Peyer's patch (tissue), 4 donors: Measurements from ENCODE around the gene AHSP. TPM values are rescaled to one million over a fixed set of nuclear protein-coding genes. Genes with fewer than 3 reads are reported as not detected.

ENCODE experiments used
- DNase-seq, 3 donors: peaks; one replicate each; pipeline ENCODE4 v3.0.0-alpha.2; 2017 to 2019
- H3K27ac ChIP-seq, 4 donors: fragments of 200-600 bp; sonication (generic); one replicate each; pipeline ENCODE4 v1.5.1; 2016 to 2019
- H3K27me3 ChIP-seq, 2 donors: fragments of 200-600 bp; sonication (generic); one replicate each; pipeline ENCODE4 v1.5.1; 2019
- H3K36me3 ChIP-seq, 3 donors: fragments of 200-600 bp; sonication (generic); one replicate each; pipeline ENCODE4 v1.5.1; 2016 to 2019
- H3K4me1 ChIP-seq, 4 donors: fragments of 200-600 bp; sonication (generic); one replicate each; pipeline ENCODE4 v1.5.1; 2016 to 2019
- H3K4me3 ChIP-seq, 4 donors: fragments of 200-600 bp; sonication (generic); 1 replicate in 3 of 4; 2 replicates in 1 of 4; pipeline ENCODE4 v1.5.1; 2016 to 2019; ENCODE audit warnings: mild to moderate bottlenecking in 1 of 4
- H3K9me3 ChIP-seq, 4 donors: fragments of 200-600 bp; sonication (generic); one replicate each; pipeline ENCODE4 v1.5.1; 2016 to 2019; ENCODE audit warnings: mild to moderate bottlenecking in 1 of 4
- POLR2A ChIP-seq, 2 donors: fragments of 450-650 bp; IDR thresholded peaks; one replicate each; pipeline ENCODE4 v1.5.1; 2017; ENCODE audit warnings: antibody characterized with exemption in 2 of 2, mild to moderate bottlenecking in 2 of 2, moderate library complexity in 2 of 2
- total RNA-seq, 4 donors: library from RNA; depleted of rRNA; stranded (reverse); fragments of >200 nt; gene quantifications; one replicate each; pipeline ENCODE4 v1.1.0, GENCODE V29; 2016
- TF ChIP-seq, protein P1 (sequence below), 6 experiments: fragments of 450-650 bp in 4 of 6; fragments of 200-600 bp in 2 of 6; sonication (generic) in 1 of 6; IDR thresholded peaks; one replicate each; pipeline ENCODE4 v1.5.1; 2017 to 2019; ENCODE audit warnings: antibody characterized with exemption in 6 of 6, mild to moderate bottlenecking in 3 of 6, moderate library complexity in 1 of 6

AHSP gene
- total RNA-seq, 4 donors from 2014 or later: not detected

DNA sequence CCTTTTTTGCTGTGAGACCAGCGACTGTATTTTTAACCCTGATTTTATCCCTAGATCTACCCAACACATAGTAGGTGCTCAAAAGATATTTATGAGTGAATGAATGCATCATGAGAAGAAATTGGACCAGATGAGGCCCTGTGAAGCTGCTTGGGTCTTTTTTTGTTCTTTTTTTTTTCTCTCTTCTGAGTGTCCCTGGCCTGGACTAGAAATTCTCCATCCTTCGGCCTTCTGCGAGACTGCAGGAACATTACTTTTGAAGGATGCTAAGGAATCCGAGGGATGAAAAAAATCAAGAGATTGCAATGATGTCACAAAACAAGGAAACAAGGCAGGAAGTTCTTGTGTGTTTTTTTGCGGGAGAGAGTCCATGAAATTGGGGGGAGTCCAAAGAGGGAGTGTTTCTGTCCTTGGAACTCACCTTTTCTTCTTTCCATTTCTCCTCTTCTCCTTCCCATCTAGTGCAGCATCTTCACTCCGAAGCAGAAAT, 18.9 kb upstream of the AHSP start:
- Histone ChIP-seq H3K4me3 (peak overlapping the region; percentile 71 to 99 (median 84)), H3K4me1 (peaks cover 0 to 14% (median 8%) of the 10 kb centered on the region in 4 donors), H3K27me3 (no peaks in the 10 kb centered on the region), H3K27ac (peak overlapping the region; percentile 84 to 96 (median 90)), H3K36me3 (no peaks in the 10 kb centered on the region), H3K9me3 (no peaks in the 10 kb centered on the region)
- no peak for DNase-seq
- TF ChIP-seq POLR2A (IDR thresholded peaks at IDR 0.05): no peak
- TF ChIP-seq, protein P1, sequence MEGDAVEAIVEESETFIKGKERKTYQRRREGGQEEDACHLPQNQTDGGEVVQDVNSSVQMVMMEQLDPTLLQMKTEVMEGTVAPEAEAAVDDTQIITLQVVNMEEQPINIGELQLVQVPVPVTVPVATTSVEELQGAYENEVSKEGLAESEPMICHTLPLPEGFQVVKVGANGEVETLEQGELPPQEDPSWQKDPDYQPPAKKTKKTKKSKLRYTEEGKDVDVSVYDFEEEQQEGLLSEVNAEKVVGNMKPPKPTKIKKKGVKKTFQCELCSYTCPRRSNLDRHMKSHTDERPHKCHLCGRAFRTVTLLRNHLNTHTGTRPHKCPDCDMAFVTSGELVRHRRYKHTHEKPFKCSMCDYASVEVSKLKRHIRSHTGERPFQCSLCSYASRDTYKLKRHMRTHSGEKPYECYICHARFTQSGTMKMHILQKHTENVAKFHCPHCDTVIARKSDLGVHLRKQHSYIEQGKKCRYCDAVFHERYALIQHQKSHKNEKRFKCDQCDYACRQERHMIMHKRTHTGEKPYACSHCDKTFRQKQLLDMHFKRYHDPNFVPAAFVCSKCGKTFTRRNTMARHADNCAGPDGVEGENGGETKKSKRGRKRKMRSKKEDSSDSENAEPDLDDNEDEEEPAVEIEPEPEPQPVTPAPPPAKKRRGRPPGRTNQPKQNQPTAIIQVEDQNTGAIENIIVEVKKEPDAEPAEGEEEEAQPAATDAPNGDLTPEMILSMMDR (IDR thresholded peaks at IDR 0.05): no peak

DNA sequence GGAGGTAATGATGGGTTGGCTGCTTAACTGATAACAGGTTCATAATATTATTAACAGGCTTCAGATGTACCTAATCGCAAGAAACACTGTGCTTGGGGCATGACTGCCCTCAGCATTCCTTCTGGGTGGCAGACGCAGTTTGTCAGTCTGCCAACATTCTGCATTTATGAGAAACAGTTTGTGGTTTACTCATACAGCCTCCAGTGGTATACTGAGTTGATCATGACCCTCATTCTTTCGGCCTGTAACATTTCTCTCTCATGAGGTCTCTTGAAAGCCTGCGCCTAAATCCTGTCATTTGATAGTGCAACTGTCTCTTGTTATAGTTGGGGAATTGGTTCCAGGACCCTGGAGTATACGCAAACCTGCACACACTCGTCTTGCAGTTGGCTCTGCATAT, 14.6 kb upstream of the AHSP start:
- H3K27me3 ChIP-seq: no peaks in the 10 kb centered on the region
- DNase-seq: no peak
- H3K27ac ChIP-seq: no peak overlapping the region
- no peaks in the 10 kb centered on the region for H3K4me1 ChIP-seq
- H3K4me3 ChIP-seq: no peak overlapping the region
- no peaks in the 10 kb centered on the region for H3K36me3 ChIP-seq
- no peak for TF ChIP-seq POLR2A (IDR thresholded peaks at IDR 0.05)
- TF ChIP-seq, protein P1 (IDR thresholded peaks at IDR 0.05): no peak
- no peaks in the 10 kb centered on the region for H3K9me3 ChIP-seq

DNA sequence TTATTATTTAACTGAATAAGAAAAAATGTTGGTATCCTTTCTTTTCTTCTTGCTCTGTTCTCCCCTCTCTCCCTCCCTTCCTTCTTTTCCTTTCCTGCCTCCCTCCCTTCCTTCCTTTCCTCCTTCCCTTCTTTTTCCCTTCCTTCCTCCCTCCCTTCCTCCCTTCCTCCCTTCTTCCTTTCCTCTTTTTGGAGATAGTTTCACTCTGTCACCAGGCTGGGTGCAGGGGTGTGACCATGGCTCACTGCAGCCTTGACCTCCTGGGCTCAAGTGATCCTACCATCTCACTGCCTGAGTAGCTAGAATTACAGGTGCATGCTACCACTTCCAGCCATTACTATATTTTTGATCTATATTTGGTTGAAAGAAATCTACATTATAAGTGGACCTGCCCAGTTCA, 13.8 kb upstream of the AHSP start:
- no peak overlapping the region for H3K4me3 ChIP-seq
- H3K27ac ChIP-seq: no peak overlapping the region
- H3K9me3 ChIP-seq: no peaks in the 10 kb centered on the region
- H3K27me3 ChIP-seq: no peaks in the 10 kb centered on the region
- DNase-seq: no peak
- TF ChIP-seq POLR2A (IDR thresholded peaks at IDR 0.05): no peak
- TF ChIP-seq, protein P1 (IDR thresholded peaks at IDR 0.05): no peak
- no peaks in the 10 kb centered on the region for H3K4me1 ChIP-seq
- H3K36me3 ChIP-seq: no peaks in the 10 kb centered on the region

DNA sequence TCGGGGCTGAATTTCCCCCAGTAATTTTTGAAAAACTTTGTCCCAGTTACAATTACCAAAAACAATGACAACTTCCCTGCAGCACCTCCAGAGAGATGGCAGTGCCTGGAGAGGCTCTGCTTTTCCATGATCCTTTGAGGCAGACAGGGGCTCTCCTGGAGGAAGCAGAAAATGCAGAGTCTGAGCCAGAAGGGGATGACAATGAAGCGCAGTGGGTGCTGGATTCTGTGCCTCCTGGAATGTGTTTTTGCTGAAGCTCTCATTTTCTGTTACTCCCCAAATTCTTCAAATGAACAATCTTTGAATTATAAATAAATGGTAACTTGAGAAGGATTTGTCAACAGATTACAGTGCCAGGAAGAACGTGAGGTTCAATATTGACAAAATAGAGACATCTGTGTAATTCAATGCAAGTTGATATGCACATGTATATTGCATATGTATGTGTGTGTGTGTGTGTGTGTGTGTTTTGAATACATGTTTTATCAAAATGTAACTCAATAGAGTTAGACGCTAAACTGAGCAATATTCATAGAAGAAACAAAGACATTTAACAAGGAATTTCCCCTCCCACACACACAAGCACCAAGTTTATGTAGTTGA, 9.8 kb upstream of the AHSP start:
- no peak overlapping the region for H3K4me3 ChIP-seq
- H3K27me3 ChIP-seq: no peaks in the 10 kb centered on the region
- no peak overlapping the region for H3K27ac ChIP-seq
- no peak for DNase-seq
- H3K9me3 ChIP-seq: no peaks in the 10 kb centered on the region
- TF ChIP-seq, protein P1 (IDR thresholded peaks at IDR 0.05): no peak
- TF ChIP-seq POLR2A (IDR thresholded peaks at IDR 0.05): no peak
- H3K4me1 ChIP-seq: no peaks in the 10 kb centered on the region
- H3K36me3 ChIP-seq: no peaks in the 10 kb centered on the region

DNA sequence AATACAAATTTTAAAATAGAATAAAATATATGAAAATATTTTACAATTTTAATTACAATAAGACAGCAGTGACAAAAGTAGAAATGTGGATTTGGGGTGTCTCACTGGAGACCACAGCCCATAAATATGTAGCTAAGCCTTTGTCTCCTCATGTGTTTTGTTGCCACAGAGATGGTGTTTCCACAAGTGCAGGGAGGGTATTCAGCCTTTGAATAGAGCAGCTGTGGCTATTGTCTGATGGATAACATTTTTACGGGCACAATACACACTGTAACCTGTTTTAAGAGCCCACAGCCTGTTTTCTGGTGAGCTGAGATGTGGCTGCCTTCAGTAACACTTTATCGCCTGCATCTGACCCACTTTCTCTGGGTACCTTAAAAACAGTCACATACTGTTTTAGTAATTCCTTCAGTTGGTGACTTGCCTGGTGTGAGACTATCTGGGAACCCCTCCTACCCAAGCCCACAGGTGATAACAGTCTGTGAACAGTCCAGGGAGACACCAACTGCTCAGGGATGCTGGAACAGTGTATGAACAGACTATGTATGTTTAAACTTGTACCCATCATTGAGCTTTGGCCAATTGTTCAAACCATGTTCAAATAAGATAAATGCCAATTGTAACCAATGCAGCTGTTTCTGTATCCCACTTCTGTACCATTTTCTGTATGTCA, 7.8 kb upstream of the AHSP start:
- H3K27me3 ChIP-seq: no peaks in the 10 kb centered on the region
- no peaks in the 10 kb centered on the region for H3K36me3 ChIP-seq
- DNase-seq: no peak
- H3K27ac ChIP-seq: no peak overlapping the region
- no peaks in the 10 kb centered on the region for H3K9me3 ChIP-seq
- H3K4me1 ChIP-seq: no peaks in the 10 kb centered on the region
- no peak overlapping the region for H3K4me3 ChIP-seq
- TF ChIP-seq POLR2A (IDR thresholded peaks at IDR 0.05): no peak

DNA sequence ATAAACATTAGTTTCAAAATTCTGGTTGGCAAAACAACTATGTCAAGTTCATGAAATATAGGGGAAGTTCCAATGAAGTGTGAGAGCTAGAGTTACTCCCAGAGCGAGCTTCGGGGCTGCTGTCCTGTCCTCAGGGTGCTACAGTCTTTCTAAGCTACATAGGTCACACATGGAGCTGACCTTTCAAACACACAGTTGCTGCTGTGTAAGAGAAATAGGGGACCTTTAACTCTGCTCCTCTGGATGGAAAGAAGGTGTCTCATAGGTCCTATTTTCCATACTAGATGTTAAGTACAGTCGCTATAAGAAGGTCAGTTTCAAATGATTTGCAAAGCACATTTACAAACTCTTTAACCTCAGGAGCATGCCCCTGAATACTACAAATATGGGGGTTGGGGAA, 6.3 kb upstream of the AHSP start:
- Histone ChIP-seq H3K27ac (no peak overlapping the region), H3K9me3 (no peaks in the 10 kb centered on the region), H3K36me3 (no peaks in the 10 kb centered on the region), H3K27me3 (no peaks in the 10 kb centered on the region), H3K4me1 (no peaks in the 10 kb centered on the region), H3K4me3 (no peak overlapping the region)
- DNase-seq: no peak
- TF ChIP-seq, protein P1 (IDR thresholded peaks at IDR 0.05): no peak
- TF ChIP-seq POLR2A (IDR thresholded peaks at IDR 0.05): no peak
